CD1c-positive myeloid dendritic cell (primary cell): ENCODE results near the gene PDXK.
A peak's percentile ranks its signal among the peaks of the same experiment; 100 is the strongest.

Experiments
- DNase-seq: peaks from one replicate; pipeline ENCODE4 v3.0.0-alpha.2; 2016; ENCODE audit errors: extremely low spot score

Gene PDXK

GRCh38 chr21:43741423-43742096 is 22.6 kb downstream of the PDXK start:
- no peak for DNase-seq

- no peak for DNase-seq
Measured at GRCh38 chr21:43743947-43744346, 25.0 kb downstream of the PDXK start.

GRCh38 chr21:43744725-43745124 is 25.8 kb downstream of the PDXK start:
- no peak for DNase-seq

- no peak for DNase-seq
Measured at GRCh38 chr21:43745772-43746517, 27.0 kb downstream of the PDXK start.

GRCh38 chr21:43748622-43749021 is 29.7 kb downstream of the PDXK start:
- DNase-seq = no peak

- no peak for DNase-seq
Measured at GRCh38 chr21:43749651-43750262, 30.8 kb downstream of the PDXK start.

GRCh38 chr21:43750339-43751033 is 31.6 kb downstream of the PDXK start:
- no peak for DNase-seq

GRCh38 chr21:43751955-43752591 is 33.1 kb downstream of the PDXK start:
- DNase-seq = no peak

GRCh38 chr21:43752758-43753438 is 34.0 kb downstream of the PDXK start:
- DNase-seq = no peak

GRCh38 chr21:43753439-43753799 is 34.5 kb downstream of the PDXK start:
- no peak for DNase-seq

GRCh38 chr21:43754948-43755781 is 36.2 kb downstream of the PDXK start:
- peak; percentile 42 for DNase-seq

- DNase-seq = no peak
Measured at GRCh38 chr21:43755820-43756594, 37.1 kb downstream of the PDXK start.

- DNase-seq = no peak
Measured at GRCh38 chr21:43757601-43758000, 38.7 kb downstream of the PDXK start.

GRCh38 chr21:43758111-43758641 is 39.2 kb downstream of the PDXK start:
- peak; percentile 31 for DNase-seq

GRCh38 chr21:43758811-43759210 is 39.9 kb downstream of the PDXK start:
- no peak for DNase-seq

GRCh38 chr21:43759651-43760050 is 40.7 kb downstream of the PDXK start:
- no peak for DNase-seq

- no peak for DNase-seq
Measured at GRCh38 chr21:43760391-43760958, 41.5 kb downstream of the PDXK start.

- DNase-seq = no peak
Measured at GRCh38 chr21:43761886-43762285, 43.0 kb downstream of the PDXK start.
